Osteocyte (in vitro differentiated cells): ENCODE measurements around the gene NPRL2. TPM values are rescaled to one million over a fixed set of nuclear protein-coding genes. Genes with fewer than 3 reads are reported as not detected.

ENCODE experiments used
- DNase-seq: peaks from one replicate; pipeline ENCODE4 v3.0.0; 2021; ENCODE audit warnings: mixed read lengths; ENCODE audit not compliant: unreplicated experiment; ENCODE audit errors: extremely low spot score
- H3K27ac Mint-ChIP-seq: one replicate; pipeline ENCODE4 v1.8.0; 2021; ENCODE audit warnings: mild to moderate bottlenecking, mixed read lengths; ENCODE audit not compliant: unreplicated experiment
- H3K27me3 Mint-ChIP-seq: one replicate; pipeline ENCODE4 v1.8.0; 2021; ENCODE audit warnings: mixed read lengths; ENCODE audit not compliant: unreplicated experiment
- H3K36me3 Mint-ChIP-seq: one replicate; pipeline ENCODE4 v1.8.0; 2021; ENCODE audit warnings: mixed read lengths; ENCODE audit not compliant: unreplicated experiment
- H3K4me1 Mint-ChIP-seq: one replicate; pipeline ENCODE4 v1.8.0; 2021; ENCODE audit warnings: mixed read lengths; ENCODE audit not compliant: unreplicated experiment
- H3K4me3 Mint-ChIP-seq: one replicate; pipeline ENCODE4 v1.8.0; 2021; ENCODE audit warnings: mild to moderate bottlenecking, moderate library complexity, mixed read lengths; ENCODE audit not compliant: unreplicated experiment
- H3K9me3 Mint-ChIP-seq: one replicate; pipeline ENCODE4 v1.8.0; 2021; ENCODE audit warnings: mixed read lengths; ENCODE audit not compliant: unreplicated experiment
- CTCF ChIP-seq: fragments of 200-600 bp; sonication (generic); IDR thresholded peaks from 2 replicates; pipeline ENCODE4 v1.5.0; 2021; ENCODE audit warnings: antibody characterized with exemption, mild to moderate bottlenecking, moderate library complexity
- total RNA-seq: library from RNA; stranded (reverse); gene quantifications from 2 replicates; pipeline ENCODE4 v1.2.1, GENCODE V29; 2021

NPRL2 gene
- total RNA-seq, 1 donor from 2014 or later: 21.0 TPM

GRCh38 chr3:50297896-50298725 is 52.5 kb downstream of the NPRL2 start:
- DNase-seq: no peak
- Mint-ChIP-seq H3K9me3 (no peaks in the 10 kb centered on the region), H3K27ac (peak overlapping the region; percentile 98), H3K27me3 (no peaks in the 10 kb centered on the region), H3K36me3 (no peaks in the 10 kb centered on the region), H3K4me3 (peak overlapping the region; percentile 97), H3K4me1 (peaks cover 22% of the 10 kb centered on the region)
- TF ChIP-seq CTCF: no peak

GRCh38 chr3:50297384-50297775 is 53.2 kb downstream of the NPRL2 start:
- Mint-ChIP-seq H3K36me3 (no peaks in the 10 kb centered on the region), H3K9me3 (no peaks in the 10 kb centered on the region), H3K4me3 (no peak overlapping the region), H3K4me1 (peaks cover 29% of the 10 kb centered on the region), H3K27me3 (no peaks in the 10 kb centered on the region), H3K27ac (no peak overlapping the region)
- no peak for TF ChIP-seq CTCF
- DNase-seq: no peak

Other genes starting within 250 kb of the NPRL2 start
- 11.8 and 12.9 TPM in 2 replicates for gene SEMA3F, start 195.5 kb downstream of the NPRL2 start, total RNA-seq
- not detected in 2 replicates for gene GNAT1, start 159.2 kb downstream of the NPRL2 start, total RNA-seq
- 3.9 and 4.5 TPM in 2 replicates for gene SLC38A3, start 145.5 kb downstream of the NPRL2 start, total RNA-seq
- gene GNAI2, start 114.6 kb downstream of the NPRL2 start, total RNA-seq: 340 and 357 TPM in 2 replicates
- gene SEMA3B, start 81.6 kb downstream of the NPRL2 start, total RNA-seq: 5.5 and 8.1 TPM in 2 replicates
- gene LSMEM2, start 71.7 kb downstream of the NPRL2 start, total RNA-seq: not detected in 2 replicates
- 43.3 and 54.2 TPM in 2 replicates for gene IFRD2, start 58.3 kb downstream of the NPRL2 start, total RNA-seq
- gene HYAL3, start 51.4 kb downstream of the NPRL2 start, total RNA-seq: 2.3 and 3.0 TPM in 2 replicates
- 14.3 and 16.2 TPM in 2 replicates for gene NAA80, start 51.4 kb downstream of the NPRL2 start, total RNA-seq
- gene HYAL1, start 47.2 kb downstream of the NPRL2 start, total RNA-seq: 0.60 and 0.83 TPM in 2 replicates
- 34.1 and 37.0 TPM in 2 replicates for gene HYAL2, start 28.0 kb downstream of the NPRL2 start, total RNA-seq
- 16.9 and 18.3 TPM in 2 replicates for gene TUSC2, start 22.6 kb downstream of the NPRL2 start, total RNA-seq
- gene RASSF1, start 9.9 kb downstream of the NPRL2 start, total RNA-seq: 12.8 and 13.7 TPM in 2 replicates
- 0.50 and 1.6 TPM in 2 replicates for gene ZMYND10, start 5.0 kb downstream of the NPRL2 start, total RNA-seq
- 17.2 and 18.2 TPM in 2 replicates for gene CYB561D2, start 87 bp upstream of the NPRL2 start, total RNA-seq
- 63.2 and 69.0 TPM in 2 replicates for gene TMEM115, start 8.7 kb upstream of the NPRL2 start, total RNA-seq
- gene CACNA2D2, start 152.9 kb upstream of the NPRL2 start, total RNA-seq: 0.13 and 0.27 TPM in 2 replicates
- gene C3orf18, start 217.0 kb upstream of the NPRL2 start, total RNA-seq: 2.2 and 3.9 TPM in 2 replicates
- 19.9 and 23.1 TPM in 2 replicates for gene HEMK1, start 218.7 kb upstream of the NPRL2 start, total RNA-seq